ENCODE results near the gene CLNS1A. TPM values are rescaled to one million over a fixed set of nuclear protein-coding genes. Genes with fewer than 3 reads are reported as not detected.

The CLNS1A gene, protein sequence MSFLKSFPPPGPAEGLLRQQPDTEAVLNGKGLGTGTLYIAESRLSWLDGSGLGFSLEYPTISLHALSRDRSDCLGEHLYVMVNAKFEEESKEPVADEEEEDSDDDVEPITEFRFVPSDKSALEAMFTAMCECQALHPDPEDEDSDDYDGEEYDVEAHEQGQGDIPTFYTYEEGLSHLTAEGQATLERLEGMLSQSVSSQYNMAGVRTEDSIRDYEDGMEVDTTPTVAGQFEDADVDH
- polyA plus RNA-seq (ENCODE audit: insufficient read length in 12 of 12): 100 to 1,000 TPM in 10 of 12 donors, 10 to 100 TPM in 1, not detected in 1; 78.7 to 151 (median 130) TPM
- long read RNA-seq, donor 1, transcript CLNS1A-204 (7 exons, 2,993 nt): major isoform, 45 of 149 reads
- long read RNA-seq, donor 1, partial matches to known transcripts: 55 of 149 reads
- long read RNA-seq, donor 1, other reads (novel, unspliced or antisense): 48 of 149 reads
- long read RNA-seq, donor 2, transcript CLNS1A-204 (7 exons, 2,993 nt): major isoform, 43 of 81 reads
- long read RNA-seq, donor 2, partial matches to known transcripts: 34 of 81 reads
- long read RNA-seq, donor 2, other reads (novel, unspliced or antisense): 0 of 81 reads
- long read RNA-seq, donor 3, transcript CLNS1A-204 (7 exons, 2,993 nt): major isoform, 12 of 32 reads
- long read RNA-seq, donor 3, partial matches to known transcripts: 20 of 32 reads
- long read RNA-seq, donor 3, other reads (novel, unspliced or antisense): 0 of 32 reads
- long read RNA-seq, donor 4, transcript CLNS1A-204 (7 exons, 2,993 nt): major isoform, 12 of 21 reads
- long read RNA-seq, donor 4, partial matches to known transcripts: 7 of 21 reads
- long read RNA-seq, donor 4, other reads (novel, unspliced or antisense): 0 of 21 reads
- long read RNA-seq, donor 5: 0 reads
- long read RNA-seq, donor 6, transcript CLNS1A-204 (7 exons, 2,993 nt): major isoform, 13 of 35 reads
- long read RNA-seq, donor 6, partial matches to known transcripts: 21 of 35 reads
- long read RNA-seq, donor 6, other reads (novel, unspliced or antisense): 0 of 35 reads
- long read RNA-seq, donor 7, transcript CLNS1A-204 (7 exons, 2,993 nt): major isoform, 15 of 24 reads
- long read RNA-seq, donor 7, partial matches to known transcripts: 7 of 24 reads
- long read RNA-seq, donor 7, other reads (novel, unspliced or antisense): 0 of 24 reads
- long read RNA-seq, donor 8, transcript CLNS1A-210 (7 exons, 953 nt): minor isoform, 6 of 59 reads
- long read RNA-seq, donor 8, transcript CLNS1A-204 (7 exons, 2,993 nt): major isoform, 30 of 59 reads
- long read RNA-seq, donor 8, partial matches to known transcripts: 22 of 59 reads
- long read RNA-seq, donor 8, other reads (novel, unspliced or antisense): 0 of 59 reads
- long read RNA-seq, donor 9, transcript CLNS1A-204 (7 exons, 2,993 nt): major isoform, 18 of 31 reads
- long read RNA-seq, donor 9, partial matches to known transcripts: 11 of 31 reads
- long read RNA-seq, donor 9, other reads (novel, unspliced or antisense): 0 of 31 reads
- long read RNA-seq, donor 10, transcript CLNS1A-204 (7 exons, 2,993 nt): major isoform, 18 of 34 reads
- long read RNA-seq, donor 10, partial matches to known transcripts: 14 of 34 reads
- long read RNA-seq, donor 10, other reads (novel, unspliced or antisense): 0 of 34 reads
- long read RNA-seq, donor 11, transcript CLNS1A-204 (7 exons, 2,993 nt): major isoform, 40 of 79 reads
- long read RNA-seq, donor 11, partial matches to known transcripts: 36 of 79 reads
- long read RNA-seq, donor 11, other reads (novel, unspliced or antisense): 0 of 79 reads

DNA sequence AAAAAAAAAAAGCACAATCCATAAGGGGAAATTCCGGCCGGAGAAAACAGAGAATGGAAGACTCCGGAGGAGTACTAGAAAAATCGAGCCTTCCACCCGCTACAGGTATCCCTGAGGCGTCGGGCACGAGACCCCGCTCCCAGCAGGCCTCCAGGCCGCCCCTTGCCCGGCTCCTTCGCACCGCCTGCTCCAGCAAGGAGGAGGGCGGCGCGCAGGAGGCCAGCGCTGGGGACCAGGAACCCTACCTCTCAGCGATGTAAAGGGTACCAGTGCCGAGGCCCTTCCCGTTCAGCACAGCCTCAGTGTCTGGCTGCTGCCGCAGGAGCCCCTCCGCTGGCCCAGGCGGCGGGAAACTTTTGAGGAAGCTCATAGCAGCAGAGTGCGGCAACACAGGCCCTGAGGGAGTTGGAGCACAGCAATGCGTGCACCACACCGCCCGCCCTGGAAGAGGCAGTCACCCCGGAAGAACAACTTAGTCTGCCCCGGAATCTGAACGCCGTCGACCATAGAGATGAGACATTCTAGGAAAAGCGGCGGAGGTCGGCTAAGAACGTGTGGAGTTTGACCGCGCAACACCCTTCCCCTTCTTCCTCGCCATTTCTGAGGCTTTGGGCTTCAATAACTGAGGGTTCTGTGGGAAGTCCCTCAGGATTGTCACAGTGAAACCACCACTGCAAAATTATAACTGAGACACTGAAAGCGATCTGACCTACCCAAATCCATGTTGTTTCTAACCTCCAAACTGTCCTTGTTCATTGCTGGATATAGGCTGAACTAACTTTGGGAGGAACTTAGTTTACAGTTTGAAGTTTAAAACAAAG is at the start of gene CLNS1A:
Gene CLNS1A, minus strand, starts transcription at position 450 of the 821 bp plus-strand sequence. Its CDS starts 80 bp downstream, at position 370.
- peak; percentile 93 for DNase-seq

DNA sequence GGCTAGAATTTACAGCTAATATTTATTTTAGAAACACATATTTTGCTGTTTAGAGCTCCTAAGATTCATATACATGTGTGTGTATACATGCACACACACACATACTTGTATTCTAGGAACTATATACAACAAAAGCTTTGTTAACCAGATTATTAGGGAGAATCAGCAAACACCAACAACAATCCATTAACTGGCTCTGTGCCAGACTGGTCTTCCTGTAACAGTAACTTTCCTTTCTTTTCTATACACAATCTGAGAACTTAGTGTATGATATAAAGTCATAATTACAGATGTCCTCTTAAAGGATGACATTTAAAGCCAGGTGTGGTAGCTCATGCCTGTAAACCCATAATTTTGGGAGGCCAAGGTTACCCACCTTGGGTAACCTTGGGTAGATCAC is 49.5 kb upstream of the CLNS1A start:
- DNase-seq: no peak

DNA sequence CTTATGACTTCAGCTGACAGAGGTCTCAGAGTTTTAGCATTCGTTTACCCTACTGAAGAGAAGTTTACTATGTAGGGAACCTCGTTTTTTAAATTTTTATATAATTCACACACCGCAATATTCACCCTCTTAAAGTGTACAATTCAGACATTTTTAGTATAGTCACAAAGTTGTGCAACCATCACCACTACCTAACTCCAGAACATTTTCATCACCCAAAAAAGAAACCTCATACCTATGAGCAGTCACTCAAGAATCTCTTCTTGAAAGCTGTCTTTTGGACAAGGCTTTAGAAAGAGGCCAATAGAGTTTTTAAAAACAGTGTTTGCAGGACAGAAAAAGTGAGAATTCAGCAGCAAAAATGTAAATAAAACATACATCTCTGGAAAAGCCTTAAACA is 39.5 kb upstream of the CLNS1A start:
- DNase-seq: no peak

DNA sequence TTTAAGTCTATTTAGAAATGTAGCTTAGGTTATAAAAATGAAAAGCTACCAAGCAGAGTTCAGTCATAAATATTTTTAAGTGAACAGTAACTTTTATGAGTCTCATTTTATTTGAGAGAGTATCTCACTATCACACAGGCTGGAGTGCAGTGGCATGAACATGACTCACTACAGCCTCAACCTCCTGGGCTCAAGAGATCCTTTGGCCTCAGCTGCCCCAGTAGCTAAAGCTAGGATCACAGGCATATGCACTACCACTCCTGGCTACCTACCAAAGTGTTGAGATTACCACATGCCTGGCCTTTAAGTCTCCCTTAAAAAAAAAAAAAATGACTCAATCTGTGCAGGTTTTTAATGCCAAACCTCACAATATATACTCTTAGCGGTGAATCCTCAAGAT is 34.7 kb upstream of the CLNS1A start:
- DNase-seq: no peak

DNA sequence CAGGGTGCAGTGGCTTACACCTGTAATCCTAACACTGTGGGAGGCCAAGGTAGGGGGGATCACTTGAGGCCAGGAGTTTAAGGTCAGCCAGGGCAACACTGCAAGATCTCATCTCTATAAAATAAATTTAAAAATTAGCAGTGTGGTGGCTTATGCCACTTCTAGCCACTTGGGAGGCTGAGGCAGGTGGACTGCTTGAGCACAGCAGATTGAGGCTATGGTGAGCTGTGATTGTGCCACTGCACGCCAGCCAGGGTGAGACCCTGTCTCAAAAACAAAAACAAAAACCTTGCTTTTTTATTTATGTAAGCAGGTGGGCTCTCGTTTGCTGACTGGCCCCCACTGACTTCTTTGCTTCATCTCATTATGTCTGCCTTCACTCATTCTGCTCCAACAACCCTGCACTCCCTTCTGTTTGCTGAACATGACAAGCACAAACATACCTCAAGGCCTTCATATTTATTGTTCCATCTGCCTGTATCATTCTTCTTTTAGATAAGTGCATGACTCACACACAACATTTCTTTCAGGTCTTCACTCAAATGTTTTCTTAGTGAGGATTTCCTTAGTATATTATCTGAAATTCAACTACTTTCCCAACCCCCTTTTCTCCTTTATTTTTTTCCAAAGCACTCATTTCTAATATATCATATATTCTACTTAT is 32.4 kb upstream of the CLNS1A start:
- no peak for DNase-seq

DNA sequence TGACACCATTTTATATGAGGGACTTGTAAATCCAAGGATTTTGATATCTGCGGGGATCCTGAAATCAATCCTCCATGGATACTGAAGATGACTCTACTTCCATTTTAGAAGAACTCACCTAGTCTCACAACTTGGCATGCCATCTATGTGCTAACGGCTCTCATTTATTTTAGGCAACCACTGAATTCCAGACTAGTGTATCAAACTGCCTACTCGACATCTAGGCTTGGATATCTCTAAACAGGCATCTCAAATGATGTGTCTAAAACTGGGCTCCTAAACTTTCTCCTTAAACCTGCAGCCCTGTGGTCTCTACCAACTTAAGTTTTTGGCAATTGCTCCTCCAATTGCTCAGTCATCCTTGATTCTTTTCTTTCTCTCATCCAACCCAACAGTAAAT is 31.2 kb upstream of the CLNS1A start:
- DNase-seq: no peak

DNA sequence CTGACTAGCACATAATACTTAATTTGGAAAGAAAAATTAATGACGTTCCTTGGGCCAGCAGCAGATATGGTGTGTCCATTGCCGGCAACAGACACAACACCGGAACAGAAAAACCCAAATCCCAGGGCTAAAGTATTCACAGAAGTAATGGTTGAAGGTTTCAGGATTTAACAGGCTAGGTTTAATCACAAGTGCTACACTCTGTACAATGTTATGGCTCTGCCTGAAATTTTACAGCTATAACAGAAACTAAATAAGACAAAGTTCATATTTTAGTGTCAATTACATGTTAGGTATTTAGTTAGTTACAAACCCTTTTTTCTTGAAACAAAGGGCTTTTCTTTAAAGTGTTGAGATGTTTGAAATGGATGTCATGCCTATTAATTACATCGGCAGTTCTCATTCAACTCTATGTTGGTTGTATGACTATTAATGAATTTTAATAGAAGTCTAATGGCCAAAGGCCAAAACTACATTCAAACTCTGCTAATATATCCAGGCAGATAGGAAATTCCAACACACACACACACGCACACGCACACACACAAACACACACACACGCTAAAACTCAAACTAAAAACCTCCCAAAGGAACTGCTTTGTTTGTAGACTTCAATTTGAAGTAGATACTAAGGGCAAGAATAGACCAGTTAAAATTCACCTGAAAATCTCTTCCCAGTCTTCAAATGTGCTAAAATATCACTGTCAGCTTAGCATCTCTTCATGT is 27.8 kb upstream of the CLNS1A start:
- no peak for DNase-seq

DNA sequence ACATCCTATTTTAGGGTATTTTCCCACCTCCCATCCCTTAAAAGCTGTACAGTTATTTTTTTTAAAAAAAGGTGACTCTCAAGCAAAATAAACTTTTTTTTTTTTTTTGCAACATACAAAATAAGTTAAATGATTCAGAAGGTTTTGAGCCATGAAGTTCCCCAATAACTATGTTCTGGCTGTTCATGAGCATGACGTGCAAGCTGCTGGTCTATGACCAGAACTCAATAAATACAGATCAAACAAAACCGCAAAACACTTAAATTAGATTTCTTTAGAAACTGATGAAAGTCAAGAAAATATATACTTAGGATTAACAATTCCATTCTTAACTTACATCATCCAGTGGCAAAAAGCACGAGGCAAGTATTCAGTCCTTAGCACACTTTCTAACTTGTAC is 24.1 kb upstream of the CLNS1A start:
- DNase-seq: no peak

DNA sequence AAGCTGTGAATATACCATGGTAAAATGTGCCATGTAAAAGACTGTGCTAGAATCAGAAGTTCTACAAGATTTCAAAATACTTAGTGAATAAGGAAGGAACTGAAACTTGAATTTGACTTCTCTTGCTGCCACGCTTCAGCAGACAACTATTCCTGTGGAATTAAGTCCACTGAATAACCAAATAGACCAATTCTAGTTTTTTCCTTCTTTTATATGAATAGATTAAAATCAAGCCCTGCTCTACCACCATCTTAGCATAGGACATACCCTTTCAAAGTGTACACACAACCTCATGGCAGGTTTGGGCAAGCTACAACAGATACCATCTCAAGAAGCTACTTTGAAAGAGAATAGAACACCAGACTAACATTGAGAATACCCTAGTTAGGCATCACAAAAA is 23.4 kb upstream of the CLNS1A start:
- no peak for DNase-seq

DNA sequence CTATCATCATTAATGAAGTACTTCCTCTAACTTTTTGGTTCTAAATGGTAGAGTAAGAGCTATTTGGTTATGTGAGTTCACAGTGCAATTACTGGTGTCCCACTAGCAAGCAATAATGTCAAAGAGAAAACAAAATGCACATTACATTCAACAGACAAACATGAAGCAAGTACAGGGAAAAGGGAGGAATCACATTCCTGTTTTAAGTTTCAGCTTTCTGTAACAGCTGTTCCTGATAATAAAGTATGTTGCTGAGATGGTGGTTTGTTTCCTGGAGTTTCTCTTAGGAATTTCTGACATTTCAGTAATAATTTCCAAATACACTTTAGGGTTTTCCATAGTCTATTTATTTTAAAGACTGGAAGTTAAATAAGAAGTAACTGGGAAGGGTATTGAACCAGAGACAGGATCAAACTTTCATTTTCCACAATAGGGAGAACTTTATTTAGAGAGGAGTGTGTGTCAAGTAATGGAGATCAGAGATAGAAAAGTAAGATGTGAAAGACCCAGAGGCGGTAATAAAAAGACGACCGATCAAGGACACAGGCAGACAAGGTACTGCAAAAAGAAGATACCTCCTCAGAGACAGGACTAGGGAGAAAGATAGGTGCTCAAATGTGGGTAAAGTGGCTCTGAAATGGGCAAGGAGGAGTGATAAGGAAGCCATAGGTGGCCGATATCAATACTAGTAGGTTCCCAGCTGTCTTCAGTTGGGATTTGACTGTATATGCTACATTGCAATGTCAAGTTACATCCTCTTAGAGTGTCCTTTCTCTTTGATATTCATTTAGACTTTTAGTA is 20.8 kb upstream of the CLNS1A start:
- no peak for DNase-seq

DNA sequence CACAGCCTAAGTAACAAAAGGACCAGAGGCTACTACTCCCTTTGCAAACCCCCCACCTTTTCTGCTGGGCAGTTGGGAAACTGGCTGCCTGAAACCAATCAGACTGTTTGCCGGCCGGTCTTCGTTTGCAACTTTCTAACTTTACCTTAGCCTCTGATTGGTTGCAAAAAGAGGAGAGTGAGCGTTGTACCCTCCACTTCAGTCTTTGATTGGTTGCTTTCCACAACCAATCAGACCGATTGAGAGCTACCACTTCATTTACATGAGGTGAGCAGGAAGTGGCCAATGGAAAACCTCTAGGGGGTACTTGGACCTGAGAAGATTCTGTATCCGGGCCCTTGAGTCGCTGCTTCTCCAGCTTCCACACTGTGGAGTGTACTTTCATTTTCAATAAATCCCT is 18.8 kb upstream of the CLNS1A start:
- DNase-seq: no peak

DNA sequence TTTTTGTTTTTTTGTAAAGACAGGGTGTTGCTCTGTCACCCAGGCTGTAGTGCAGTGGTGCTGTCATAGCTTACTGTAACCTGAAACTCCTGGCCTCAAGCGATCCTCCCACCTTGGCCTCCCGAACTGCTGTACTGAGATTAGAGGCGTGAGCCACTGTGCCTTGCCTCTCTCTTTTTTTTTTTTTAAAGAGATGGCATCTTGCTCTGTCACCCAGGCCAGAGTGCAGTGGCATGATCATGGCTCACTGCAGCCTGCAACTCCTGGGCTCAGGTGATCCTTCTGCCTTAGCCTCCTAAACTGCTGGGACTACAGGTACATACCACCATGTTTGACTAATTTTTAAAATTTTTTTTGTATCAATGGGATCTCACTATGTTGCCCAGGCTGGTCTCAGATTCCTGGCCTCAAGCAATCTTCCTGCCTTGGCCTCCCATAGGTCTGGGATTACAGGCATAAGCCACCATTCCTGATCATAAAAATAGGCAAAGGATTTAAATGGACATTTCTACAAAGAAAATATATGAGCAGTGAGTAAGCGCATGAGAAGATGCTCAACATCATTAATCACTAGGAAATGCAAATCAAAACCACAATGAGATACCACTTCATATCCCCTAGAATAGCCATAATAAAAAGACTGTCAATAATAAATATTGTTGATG is 17.3 kb upstream of the CLNS1A start:
- no peak for DNase-seq

DNA sequence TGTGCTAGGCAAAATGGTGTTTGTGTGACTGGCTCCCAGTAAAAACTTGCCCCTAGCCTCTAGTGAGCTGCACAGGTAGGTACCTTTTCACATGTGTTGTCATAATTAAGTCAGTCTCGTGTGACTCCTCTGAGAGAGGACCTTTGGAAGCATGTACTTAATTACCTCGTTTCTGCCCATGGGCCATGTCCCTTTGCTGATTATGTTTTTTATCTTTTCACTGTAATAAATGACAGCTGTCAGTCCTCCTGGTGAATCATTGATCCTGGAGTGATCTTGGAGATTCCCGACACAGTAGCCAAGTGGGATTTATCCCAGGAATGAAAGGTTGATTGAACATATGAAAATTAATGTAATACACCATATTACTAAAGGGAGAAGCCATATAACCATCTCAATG is 12.5 kb upstream of the CLNS1A start:
- no peak for DNase-seq

DNA sequence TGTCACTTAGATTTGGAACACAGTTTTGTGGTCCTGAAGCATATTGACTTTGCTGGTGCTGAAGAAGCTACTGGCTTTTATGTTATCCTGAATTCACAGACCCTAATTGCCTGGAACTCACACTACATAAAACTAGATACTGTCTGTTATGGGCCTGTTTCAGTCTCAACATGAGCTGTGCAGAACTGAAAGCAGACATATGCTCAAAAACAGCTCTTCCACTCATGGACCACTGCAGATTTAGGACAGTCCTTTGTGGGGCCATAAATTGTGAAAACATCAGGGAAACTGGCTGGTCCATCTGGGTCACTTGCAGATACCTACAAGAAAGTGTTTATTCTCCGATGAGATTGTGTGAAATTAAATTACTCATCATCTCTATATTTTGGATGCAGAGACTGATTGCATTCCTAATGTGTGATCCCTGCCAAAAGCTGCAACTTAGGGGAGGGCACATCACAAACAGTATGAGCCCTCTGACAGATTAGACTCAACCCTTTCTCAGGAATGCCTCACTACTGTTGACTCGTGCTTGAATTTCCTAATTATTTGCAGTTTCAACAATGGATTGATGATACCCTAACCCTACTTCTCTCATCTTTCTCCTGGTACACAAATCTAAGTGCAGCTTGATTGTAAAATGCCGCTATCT is 10.2 kb upstream of the CLNS1A start:
- DNase-seq: no peak

DNA sequence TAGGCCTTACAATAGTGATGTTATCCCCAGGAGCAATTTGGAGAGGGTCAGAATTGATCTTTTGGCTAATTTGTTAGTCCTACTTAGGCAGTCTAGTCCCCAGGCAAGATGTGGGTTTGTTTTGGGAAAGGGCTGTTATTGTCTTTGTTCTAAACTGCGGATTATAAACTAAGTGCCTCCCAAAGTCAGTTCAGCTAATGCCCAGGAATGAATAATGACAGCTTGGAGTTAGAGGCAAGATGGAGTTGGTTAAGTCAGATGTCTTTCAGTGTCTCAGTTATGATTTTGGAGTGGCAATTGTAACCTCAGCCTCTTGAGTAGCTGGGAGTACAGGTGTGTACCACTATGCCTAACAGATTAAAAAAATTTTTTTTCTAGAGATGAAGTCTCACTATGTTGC is 7.3 kb upstream of the CLNS1A start:
- DNase-seq: no peak

DNA sequence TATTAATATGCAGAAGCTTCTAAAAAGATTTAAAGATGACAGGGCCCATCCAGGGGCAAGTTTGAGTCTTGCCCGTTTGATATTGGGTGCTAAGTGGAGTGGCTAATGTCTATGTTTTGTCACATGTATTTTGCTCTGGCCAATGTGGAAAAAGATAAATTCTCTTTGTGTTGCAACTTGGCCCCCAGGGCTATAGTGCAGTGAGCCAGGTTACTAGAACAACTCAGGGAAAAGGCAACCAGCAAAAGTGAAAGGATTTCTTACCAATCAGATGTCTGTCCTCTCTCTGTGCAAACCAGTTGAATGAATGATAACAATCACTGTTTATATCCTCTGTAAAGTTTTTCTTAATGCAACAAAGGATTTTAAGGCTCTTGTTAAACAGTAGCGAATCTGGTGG is 4.6 kb upstream of the CLNS1A start:
- no peak for DNase-seq

All from muscle of arm (tissue), 14 donors.